Gastrocnemius medialis (tissue), 4 donors: ENCODE measurements around the gene MRGPRG. TPM values are rescaled to one million over a fixed set of nuclear protein-coding genes. Genes with fewer than 3 reads are reported as not detected.

Experiments used
- ATAC-seq, 2 donors: fragments of 150-250 bp; one replicate each; pipeline ENCODE4 v1.9.1; 2016
- DNase-seq, 2 donors: peaks; one replicate each; pipeline ENCODE4 v3.0.0-alpha.2; 2019
- H3K27ac ChIP-seq, 4 donors: fragments of 200-600 bp; sonication (generic); 1 replicate in 1 of 4; 2 replicates in 3 of 4; pipeline ENCODE4 v1.5.1; 2016 to 2018; ENCODE audit warnings: mild to moderate bottlenecking in 2 of 4, moderate library complexity in 1 of 4
- H3K27me3 ChIP-seq, 3 donors: fragments of 200-600 bp; sonication (generic) in 2 of 3; 1 replicate in 1 of 3; 2 replicates in 2 of 3; pipeline versions ENCODE4 v1.5.1 to v1.6.0; 2016 to 2019; ENCODE audit warnings: mild to moderate bottlenecking in 1 of 3, moderate library complexity in 1 of 3
- H3K36me3 ChIP-seq, 2 donors: fragments of 200-600 bp; sonication (generic) in 1 of 2; one replicate each; pipeline ENCODE4 v1.5.1; 2017 to 2018
- H3K4me1 ChIP-seq, 2 donors: fragments of 200-600 bp; sonication (generic) in 1 of 2; one replicate each; pipeline ENCODE4 v1.5.1; 2016 to 2017; ENCODE audit warnings: mild to moderate bottlenecking in 2 of 2
- H3K4me3 ChIP-seq, 4 donors: fragments of 200-600 bp; sonication (generic) in 3 of 4; 1 replicate in 1 of 4; 2 replicates in 3 of 4; pipeline ENCODE4 v1.5.1; 2016 to 2019; ENCODE audit warnings: mild to moderate bottlenecking in 2 of 4
- H3K9me3 ChIP-seq, 3 donors: fragments of 200-600 bp; sonication (generic) in 2 of 3; 1 replicate in 1 of 3; 2 replicates in 2 of 3; pipeline ENCODE4 v1.5.1; 2016 to 2019
- POLR2A ChIP-seq, 2 donors: fragments of 450-650 bp; IDR thresholded peaks; one replicate each; pipeline ENCODE4 v1.6.1; 2017; ENCODE audit warnings: antibody characterized with exemption in 2 of 2, mild to moderate bottlenecking in 2 of 2, moderate library complexity in 2 of 2
- in situ Hi-C, 4 donors: fragments of 200-750 bp; cut with MboI; loops; one replicate each; pipeline versions ENCODE4 v1.15.0 to v1.8.0; 2017; ENCODE audit warnings: low sequenced_read_pairs in 4 of 4
- intact Hi-C: fragments of 100-400 bp; cut with DNase I; formaldehyde crosslinking; loops from one replicate; pipeline ENCODE4 v1.15.1; 2023; ENCODE audit warnings: low total_unique reads
- total RNA-seq, 4 donors: library from RNA; depleted of rRNA; stranded (reverse); fragments of >200 nt; gene quantifications; one replicate each; pipeline versions ENCODE4 v1.1.0 to v1.2.3, GENCODE V29; 2016
- TF ChIP-seq, protein P1 (sequence below), 5 experiments: fragments of 450-650 bp in 3 of 5; fragments of 200-600 bp in 2 of 5; sonication (generic) in 2 of 5; IDR thresholded peaks in 4 of 5; conservative IDR thresholded peaks in 1 of 5; 1 replicate in 4 of 5; 2 replicates in 1 of 5; pipeline ENCODE4 v1.5.1; 2016 to 2019; ENCODE audit warnings: antibody characterized with exemption in 5 of 5, mild to moderate bottlenecking in 3 of 5, moderate library complexity in 3 of 5

Gene MRGPRG
- total RNA-seq, 4 donors from 2014 or later: not detected

DNA sequence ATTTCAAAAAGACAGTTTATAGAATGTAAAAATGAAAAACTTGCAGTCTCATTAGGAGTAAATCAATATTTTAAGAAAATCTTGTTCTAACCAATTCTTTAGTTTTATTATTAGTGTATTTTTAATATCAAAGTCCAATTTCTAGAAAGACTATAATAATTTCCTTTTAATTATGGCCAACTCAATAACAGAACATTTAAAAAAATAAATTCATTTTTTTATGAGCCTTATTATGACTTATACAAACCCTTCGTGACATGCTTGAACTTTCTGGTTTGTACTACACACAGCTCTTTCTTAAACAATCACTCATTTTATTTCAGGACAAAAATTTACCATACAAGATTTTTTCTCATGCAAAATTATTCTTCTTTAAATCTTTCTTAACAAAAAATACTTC, 25.3 kb upstream of the MRGPRG start:
- intact Hi-C loops: no loop called here
- H3K27me3 ChIP-seq: no peaks in the 10 kb centered on the region
- no peak overlapping the region for H3K27ac ChIP-seq
- no peaks in the 10 kb centered on the region for H3K4me1 ChIP-seq
- H3K4me3 ChIP-seq: no peak overlapping the region
- no peak for DNase-seq
- in situ Hi-C loops: loop anchor here in 1 of 4 donors (25.0 kb wide), 1 partner anchor 168 kb away; no protein-coding TSS in a partner anchor
- ATAC-seq: no peak
- H3K36me3 ChIP-seq: no peaks in the 10 kb centered on the region
- TF ChIP-seq, protein P1, sequence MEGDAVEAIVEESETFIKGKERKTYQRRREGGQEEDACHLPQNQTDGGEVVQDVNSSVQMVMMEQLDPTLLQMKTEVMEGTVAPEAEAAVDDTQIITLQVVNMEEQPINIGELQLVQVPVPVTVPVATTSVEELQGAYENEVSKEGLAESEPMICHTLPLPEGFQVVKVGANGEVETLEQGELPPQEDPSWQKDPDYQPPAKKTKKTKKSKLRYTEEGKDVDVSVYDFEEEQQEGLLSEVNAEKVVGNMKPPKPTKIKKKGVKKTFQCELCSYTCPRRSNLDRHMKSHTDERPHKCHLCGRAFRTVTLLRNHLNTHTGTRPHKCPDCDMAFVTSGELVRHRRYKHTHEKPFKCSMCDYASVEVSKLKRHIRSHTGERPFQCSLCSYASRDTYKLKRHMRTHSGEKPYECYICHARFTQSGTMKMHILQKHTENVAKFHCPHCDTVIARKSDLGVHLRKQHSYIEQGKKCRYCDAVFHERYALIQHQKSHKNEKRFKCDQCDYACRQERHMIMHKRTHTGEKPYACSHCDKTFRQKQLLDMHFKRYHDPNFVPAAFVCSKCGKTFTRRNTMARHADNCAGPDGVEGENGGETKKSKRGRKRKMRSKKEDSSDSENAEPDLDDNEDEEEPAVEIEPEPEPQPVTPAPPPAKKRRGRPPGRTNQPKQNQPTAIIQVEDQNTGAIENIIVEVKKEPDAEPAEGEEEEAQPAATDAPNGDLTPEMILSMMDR (IDR thresholded peaks at IDR 0.05 in 4 of 5, conservative IDR thresholded peaks at IDR 0.05 in 1 of 5): no peak
- no peak for TF ChIP-seq POLR2A (IDR thresholded peaks at IDR 0.05)
- no peaks in the 10 kb centered on the region for H3K9me3 ChIP-seq

DNA sequence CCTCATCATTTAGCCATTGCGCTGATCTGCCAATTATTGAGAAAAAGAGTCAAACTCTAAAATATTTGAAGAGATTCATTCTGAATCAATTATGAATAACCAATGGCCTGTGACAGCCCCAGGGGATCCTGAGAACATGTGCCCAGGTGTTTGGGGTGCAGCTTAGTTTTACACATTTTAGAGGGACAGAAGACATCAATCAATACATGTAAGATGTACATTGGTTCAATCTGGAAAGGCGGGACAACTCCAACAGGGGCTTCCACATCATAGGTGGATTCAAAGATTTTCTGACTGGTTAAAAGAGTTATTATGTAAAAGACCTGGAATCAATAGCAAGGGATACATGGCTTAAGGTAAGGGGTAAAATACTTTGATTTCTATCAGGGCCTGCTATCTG, 18.5 kb upstream of the MRGPRG start:
- Histone ChIP-seq H3K4me1 (no peaks in the 10 kb centered on the region), H3K27me3 (no peaks in the 10 kb centered on the region), H3K9me3 (no peaks in the 10 kb centered on the region), H3K27ac (no peak overlapping the region), H3K4me3 (no peak overlapping the region), H3K36me3 (no peaks in the 10 kb centered on the region)
- no peak for TF ChIP-seq POLR2A (IDR thresholded peaks at IDR 0.05)
- TF ChIP-seq, protein P1 (IDR thresholded peaks at IDR 0.05 in 4 of 5, conservative IDR thresholded peaks at IDR 0.05 in 1 of 5): no peak
- no peak for DNase-seq
- no peak for ATAC-seq
- intact Hi-C loops: no loop called here
- in situ Hi-C loops: loop anchor here in 1 of 4 donors (25.0 kb wide), 1 partner anchor 175 kb away; no protein-coding TSS in a partner anchor

DNA sequence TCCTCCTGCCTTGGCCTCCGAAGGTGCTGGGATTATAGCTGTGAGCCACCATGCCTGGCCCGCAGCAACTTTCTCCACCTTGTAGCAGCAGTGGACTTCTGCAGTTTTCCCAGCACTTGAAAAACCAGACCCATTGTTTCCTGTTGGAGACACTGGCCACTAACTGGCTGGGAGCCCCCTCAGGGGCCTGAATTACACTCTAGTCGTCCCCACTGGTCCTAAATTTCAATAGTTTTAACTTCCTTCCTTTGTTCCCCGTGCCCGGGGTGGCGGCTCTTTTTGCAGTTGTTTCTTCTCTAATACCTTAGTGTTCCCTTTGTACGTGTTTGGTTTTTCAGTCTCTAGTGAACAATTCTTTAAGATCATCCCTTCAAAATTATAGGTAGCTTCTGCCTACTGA, 16.2 kb upstream of the MRGPRG start:
- TF ChIP-seq POLR2A (IDR thresholded peaks at IDR 0.05): no peak
- TF ChIP-seq, protein P1 (IDR thresholded peaks at IDR 0.05 in 4 of 5, conservative IDR thresholded peaks at IDR 0.05 in 1 of 5): no peak
- in situ Hi-C loops: loop anchor here in 1 of 4 donors (25.0 kb wide), 1 partner anchor 177 kb away; no protein-coding TSS in a partner anchor
- DNase-seq: no peak
- no peak for ATAC-seq
- Histone ChIP-seq H3K4me1 (no peaks in the 10 kb centered on the region), H3K36me3 (no peaks in the 10 kb centered on the region), H3K27ac (no peak overlapping the region), H3K4me3 (no peak overlapping the region), H3K27me3 (peaks cover 10 to 19% (median 12%) of the 10 kb centered on the region in 3 donors), H3K9me3 (no peaks in the 10 kb centered on the region)
- intact Hi-C loops: no loop called here

DNA sequence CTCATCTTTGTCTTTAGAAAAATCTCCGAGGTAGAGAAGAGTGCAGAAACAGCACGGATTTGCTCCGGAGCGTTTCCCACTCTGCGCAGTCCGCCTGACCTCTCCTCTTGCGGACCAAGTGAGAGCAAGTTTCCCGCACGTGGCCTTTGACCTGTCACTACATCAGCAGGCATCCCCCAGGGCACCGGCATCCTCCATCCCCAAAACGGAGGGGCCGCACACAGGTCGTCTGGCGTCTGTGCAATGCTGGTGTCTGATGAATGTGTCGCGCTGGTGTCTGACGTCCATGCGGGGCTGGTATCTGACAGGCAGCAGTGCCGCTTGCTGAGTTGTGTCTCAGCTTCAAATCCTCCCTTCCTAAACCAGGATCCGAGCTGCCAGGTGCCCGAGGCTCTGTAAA, 14.3 kb upstream of the MRGPRG start:
- Histone ChIP-seq H3K4me1 (no peaks in the 10 kb centered on the region), H3K27ac (no peak overlapping the region), H3K4me3 (no peak overlapping the region), H3K27me3 (peaks cover 10 to 20% (median 18%) of the 10 kb centered on the region in 3 donors), H3K9me3 (no peaks in the 10 kb centered on the region), H3K36me3 (no peaks in the 10 kb centered on the region)
- no peak for TF ChIP-seq POLR2A (IDR thresholded peaks at IDR 0.05)
- TF ChIP-seq, protein P1 (IDR thresholded peaks at IDR 0.05 in 4 of 5, conservative IDR thresholded peaks at IDR 0.05 in 1 of 5): no peak
- intact Hi-C loops (no loop called here), in situ Hi-C loops (loop anchor here in 1 of 4 donors (25.0 kb wide), 1 partner anchor 179 kb away; no protein-coding TSS in a partner anchor)
- DNase-seq: no peak
- no peak for ATAC-seq
